ENCODE results near the gene IGHMBP2. TPM values are rescaled to one million over a fixed set of nuclear protein-coding genes. Genes with fewer than 3 reads are reported as not detected.

The IGHMBP2 gene
- total and polyA plus RNA-seq, 7 donors: 12.1 to 19.0 (median 13.6) TPM

DNA sequence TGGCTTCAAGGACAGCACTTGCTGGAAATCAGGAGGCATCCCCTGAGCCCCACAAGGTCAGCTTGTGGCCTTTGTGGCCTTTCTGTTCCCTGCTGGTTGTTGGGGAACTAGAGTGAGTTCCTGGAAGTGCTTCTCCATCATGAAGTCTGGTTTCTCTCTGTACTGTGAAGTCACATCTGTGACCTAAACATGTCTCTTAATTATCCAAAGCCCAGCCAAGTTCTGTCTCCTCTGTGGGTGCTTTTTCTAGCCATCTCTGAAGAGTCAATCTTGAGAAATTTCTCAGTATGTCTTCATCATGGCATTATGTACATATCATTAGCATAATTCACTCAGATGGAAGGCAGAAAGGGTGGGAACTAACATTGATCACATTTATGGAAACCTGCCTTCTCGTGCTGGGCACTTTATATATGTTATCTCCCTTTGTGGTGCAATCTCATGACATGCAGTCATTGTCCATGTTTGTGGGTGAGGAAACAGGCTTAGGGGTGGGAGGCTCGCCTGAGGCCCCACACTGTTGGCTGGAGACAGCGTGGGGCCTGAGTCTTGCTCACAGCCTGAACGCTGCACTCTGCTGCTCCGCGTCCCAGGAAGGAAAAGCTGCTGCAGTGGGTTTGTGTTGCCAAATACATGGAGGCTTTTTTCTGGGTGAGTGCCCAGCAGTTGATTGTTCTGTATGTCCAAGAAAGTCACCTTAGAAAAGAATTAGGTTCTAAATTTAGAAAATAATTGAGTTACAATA is 24.6 kb downstream of the IGHMBP2 start:
- Histone ChIP-seq H3K27me3 (ENCODE audit: insufficient read depth in 3 of 3, low read length in 2 of 3) (no peaks in the 10 kb centered on the region), H3K9me3 (peaks cover 10% of the 10 kb centered on the region), H3K36me3 (ENCODE audit: insufficient read depth in 1 of 2, low read depth in 1 of 2) (peaks cover 0 to 89% of the 10 kb centered on the region in 2 donors), H3K27ac (no peak overlapping the region), H3K4me3 (no peak overlapping the region), H3K4me1 (peaks cover 9% of the 10 kb centered on the region)
- DNase-seq (no peak), ATAC-seq (peak in 1 of 4 donors; percentile 30)
- WGBS, 3 donors: 63 to 73% (median 68%) methylated on average over 6 of the region's 6 CpGs
- intact Hi-C loops (cut with DNase I): no loop called here
- no peak for TF ChIP-seq CTCF (IDR thresholded peaks at IDR 0.05)

GRCh38 chr11:68929135-68929534 is 25.4 kb downstream of the IGHMBP2 start:
- Histone ChIP-seq H3K4me3 (no peak overlapping the region), H3K9me3 (peaks cover 10% of the 10 kb centered on the region), H3K27ac (no peak overlapping the region), H3K4me1 (peaks cover 9% of the 10 kb centered on the region), H3K36me3 (ENCODE audit: insufficient read depth in 1 of 2, low read depth in 1 of 2) (peaks cover 0 to 94% of the 10 kb centered on the region in 2 donors), H3K27me3 (ENCODE audit: insufficient read depth in 3 of 3, low read length in 2 of 3) (no peaks in the 10 kb centered on the region)
- 93 to 95% (median 94%) methylated on average over 20 of the region's 20 CpGs for WGBS, 3 donors
- no peak for DNase-seq
- no peak for ATAC-seq
- intact Hi-C loops (cut with DNase I): no loop called here
- no peak for TF ChIP-seq CTCF (IDR thresholded peaks at IDR 0.05)

GRCh38 chr11:68929706-68930570 is 26.2 kb downstream of the IGHMBP2 start:
- no peak overlapping the region for H3K4me3 ChIP-seq
- peaks cover 0 to 94% of the 10 kb centered on the region in 2 donors for H3K36me3 ChIP-seq (ENCODE audit: insufficient read depth in 1 of 2, low read depth in 1 of 2)
- no peak for TF ChIP-seq CTCF (IDR thresholded peaks at IDR 0.05)
- peaks cover 10% of the 10 kb centered on the region for H3K9me3 ChIP-seq
- intact Hi-C loops (cut with DNase I): no loop called here
- WGBS, 3 donors: 89 to 94% (median 91%) methylated on average over 18 to 20 of the region's 20 CpGs
- no peak for DNase-seq
- H3K27ac ChIP-seq: no peak overlapping the region
- no peak for ATAC-seq
- H3K27me3 ChIP-seq (ENCODE audit: insufficient read depth in 3 of 3, low read length in 2 of 3): no peaks in the 10 kb centered on the region
- H3K4me1 ChIP-seq: peaks cover 9% of the 10 kb centered on the region

DNA sequence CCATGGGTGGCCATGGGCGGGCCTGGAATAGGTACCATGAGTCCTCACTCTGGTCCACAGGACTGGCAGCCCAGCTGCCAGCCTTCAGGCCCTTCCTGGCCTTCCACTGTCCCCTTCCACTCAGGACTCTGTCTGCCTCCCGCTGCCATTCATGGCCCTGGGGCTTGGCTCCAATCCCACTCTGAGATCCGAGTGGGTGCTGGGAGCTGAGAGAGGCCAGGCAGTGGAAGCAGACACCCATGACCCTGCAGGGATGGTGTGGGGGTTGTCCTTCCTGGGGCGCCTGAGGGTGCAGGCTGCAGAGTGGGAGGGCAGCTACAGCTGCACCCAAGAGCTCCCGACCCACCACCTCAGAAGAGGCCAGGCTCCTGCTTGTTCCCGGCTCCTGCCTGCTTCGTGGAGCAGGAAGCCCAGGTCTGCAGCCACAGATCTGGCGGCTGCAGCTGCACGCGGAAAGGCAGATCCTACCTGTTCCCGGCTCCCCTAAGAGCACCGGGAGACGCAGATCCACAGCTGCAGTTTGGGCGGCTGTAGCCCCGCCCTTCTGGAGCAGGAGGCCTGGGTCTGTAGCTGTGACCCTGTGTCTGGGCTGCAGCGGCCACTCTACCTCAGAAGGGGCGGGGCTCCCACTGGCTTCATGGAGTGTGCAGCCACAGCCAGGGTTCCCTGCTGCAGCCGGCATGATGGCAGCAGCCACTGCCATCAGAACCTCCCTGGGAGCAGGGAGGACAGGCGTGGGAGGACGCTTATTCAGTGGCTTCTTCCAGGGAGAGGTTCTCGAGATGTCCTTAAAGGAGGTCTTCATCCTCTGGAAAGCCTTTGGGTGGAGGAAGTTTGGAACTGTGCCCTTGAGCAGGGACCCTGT is 27.5 kb downstream of the IGHMBP2 start:
- 89 to 91% (median 89%) methylated on average over 21 of the region's 21 CpGs for WGBS, 3 donors
- H3K9me3 ChIP-seq: no peaks in the 10 kb centered on the region
- no peak overlapping the region for H3K4me3 ChIP-seq
- intact Hi-C loops (cut with DNase I): no loop called here
- H3K27ac ChIP-seq: no peak overlapping the region
- H3K36me3 ChIP-seq (ENCODE audit: insufficient read depth in 1 of 2, low read depth in 1 of 2): peaks cover 0 to 98% of the 10 kb centered on the region in 2 donors
- H3K27me3 ChIP-seq (ENCODE audit: insufficient read depth in 3 of 3, low read length in 2 of 3): no peaks in the 10 kb centered on the region
- ATAC-seq: no peak
- peaks cover 9% of the 10 kb centered on the region for H3K4me1 ChIP-seq
- no peak for TF ChIP-seq CTCF (IDR thresholded peaks at IDR 0.05)
- no peak for DNase-seq
